Pulmonary artery endothelial cell (primary cell): ENCODE measurements around the gene BAIAP2. TPM values are rescaled to one million over a fixed set of nuclear protein-coding genes. Genes with fewer than 3 reads are reported as not detected.

Source experiments
- DNase-seq: peaks from one replicate; pipeline ENCODE4 v3.0.0-alpha.2; 2011; ENCODE audit warnings: low read depth, low spot score
- total RNA-seq: library from RNA; depleted of rRNA; stranded (reverse); fragments of >200 nt; gene quantifications from 2 replicates; pipeline ENCODE4 v1.2.3, GENCODE V29; 2014

BAIAP2 gene
- total RNA-seq, 1 donor from 2014 or later: 8.0 TPM

- no peak for DNase-seq
Measured at GRCh38 chr17:81036197-81036941, 1.4 kb downstream of the BAIAP2 start.

- DNase-seq: no peak
Measured at GRCh38 chr17:81037026-81037797, 2.3 kb downstream of the BAIAP2 start.

GRCh38 chr17:81037798-81038733 lies 3.1 kb downstream of the BAIAP2 start:
- DNase-seq: no peak

- DNase-seq: no peak
Measured at GRCh38 chr17:81039096-81039495, 4.1 kb downstream of the BAIAP2 start.

GRCh38 chr17:81039854-81040758 lies 5.2 kb downstream of the BAIAP2 start:
- no peak for DNase-seq

GRCh38 chr17:81040791-81041337 lies 5.9 kb downstream of the BAIAP2 start:
- DNase-seq: no peak

- no peak for DNase-seq
Measured at GRCh38 chr17:81042606-81043005, 7.7 kb downstream of the BAIAP2 start.

- no peak for DNase-seq
Measured at GRCh38 chr17:81043319-81043724, 8.4 kb downstream of the BAIAP2 start.

GRCh38 chr17:81043725-81044427 lies 8.9 kb downstream of the BAIAP2 start:
- DNase-seq: no peak

GRCh38 chr17:81044428-81044763 lies 9.4 kb downstream of the BAIAP2 start:
- no peak for DNase-seq

GRCh38 chr17:81044764-81045589 lies 10.0 kb downstream of the BAIAP2 start:
- DNase-seq: peak; percentile 55

GRCh38 chr17:81045590-81046095 lies 10.7 kb downstream of the BAIAP2 start:
- DNase-seq: no peak

- no peak for DNase-seq
Measured at GRCh38 chr17:81046132-81046769, 11.3 kb downstream of the BAIAP2 start.

GRCh38 chr17:81046770-81047359 lies 11.9 kb downstream of the BAIAP2 start:
- no peak for DNase-seq

GRCh38 chr17:81048827-81049371 lies 13.9 kb downstream of the BAIAP2 start:
- DNase-seq: no peak

GRCh38 chr17:81049372-81049911 lies 14.5 kb downstream of the BAIAP2 start:
- no peak for DNase-seq

- no peak for DNase-seq
Measured at GRCh38 chr17:81049973-81050551, 15.1 kb downstream of the BAIAP2 start.
